GM23338 (cell line): ENCODE data around the gene TLR3. TPM values are rescaled to one million over a fixed set of nuclear protein-coding genes. Genes with fewer than 3 reads are reported as not detected.

Experiments
- ATAC-seq: fragments of 200-7000 bp; cut with Tn5 transposase; 3 replicates; pipeline ENCODE4 v1.9.1; 2020
- DNase-seq: peaks from one replicate; pipeline ENCODE4 v3.0.0-alpha.2; 2015; ENCODE audit warnings: low spot score
- H2AFZ ChIP-seq: fragments of 200-600 bp; sonication (generic); 2 replicates; pipeline ENCODE4 v1.8.0; 2016; ENCODE audit warnings: antibody characterized with exemption, mild to moderate bottlenecking, moderate library complexity
- H3F3A ChIP-seq: fragments of 200-600 bp; sonication (generic); replicated peaks from 2 replicates; pipeline ENCODE4 v1.8.0; 2017; ENCODE audit warnings: antibody characterized with exemption, mixed run types, low read depth
- H3K27ac ChIP-seq: fragments of 200-600 bp; sonication (generic); 2 replicates; pipeline ENCODE4 v1.6.1; 2016; ENCODE audit warnings: low read depth
- H3K27me3 ChIP-seq: fragments of 200-600 bp; sonication (generic); 2 replicates; pipeline ENCODE4 v1.8.0; 2016; ENCODE audit warnings: mild to moderate bottlenecking, mixed run types, moderate library complexity; ENCODE audit not compliant: insufficient read depth
- H3K36me3 ChIP-seq: fragments of 200-600 bp; sonication (generic); 2 replicates; pipeline ENCODE4 v1.8.0; 2016; ENCODE audit warnings: mild to moderate bottlenecking; ENCODE audit not compliant: insufficient read depth
- H3K4me1 ChIP-seq: fragments of 200-600 bp; sonication (generic); 2 replicates; pipeline ENCODE4 v1.8.0; 2016; ENCODE audit warnings: mild to moderate bottlenecking, moderate library complexity; ENCODE audit not compliant: insufficient read depth
- H3K4me2 ChIP-seq: fragments of 200-600 bp; sonication (generic); 2 replicates; pipeline ENCODE4 v1.7.1; 2017; ENCODE audit warnings: mixed run types
- H3K4me3 ChIP-seq: fragments of 200-600 bp; sonication (generic); 2 replicates; pipeline ENCODE4 v1.6.1; 2016; ENCODE audit warnings: mixed run types
- H3K79me2 ChIP-seq: fragments of 200-600 bp; sonication (generic); replicated peaks from 2 replicates; pipeline ENCODE4 v1.8.0; 2017; ENCODE audit warnings: mild to moderate bottlenecking; ENCODE audit not compliant: insufficient read depth
- H3K9me2 ChIP-seq: fragments of 200-600 bp; sonication (generic); 2 replicates; pipeline ENCODE4 v1.8.0; 2017; ENCODE audit not compliant: insufficient read depth
- H4K20me1 ChIP-seq: fragments of 200-600 bp; sonication (generic); replicated peaks from 2 replicates; pipeline ENCODE4 v1.8.0; 2017; ENCODE audit warnings: mild to moderate bottlenecking; ENCODE audit not compliant: insufficient read depth
- H3K27ac Mint-ChIP-seq: 2 replicates; pipeline ENCODE4 v1.8.0; 2020; ENCODE audit warnings: inconsistent platforms, mild to moderate bottlenecking, moderate library complexity, mixed read lengths
- H3K27me3 Mint-ChIP-seq: 3 replicates; pipeline ENCODE4 v1.8.0; 2022; ENCODE audit warnings: low read depth, mild to moderate bottlenecking, moderate library complexity, mixed read lengths, inconsistent platforms; ENCODE audit not compliant: insufficient read depth, poor library complexity
- H3K36me3 Mint-ChIP-seq: 3 replicates; pipeline ENCODE4 v1.8.0; 2021; ENCODE audit warnings: low read depth, mild to moderate bottlenecking, inconsistent platforms, moderate library complexity, mixed read lengths
- H3K4me1 Mint-ChIP-seq: 3 replicates; pipeline ENCODE4 v1.8.0; 2020; ENCODE audit warnings: mild to moderate bottlenecking, inconsistent platforms, mixed read lengths
- H3K4me3 Mint-ChIP-seq: 3 replicates; pipeline ENCODE4 v1.8.0; 2021; ENCODE audit warnings: moderate library complexity, mild to moderate bottlenecking, inconsistent platforms, mixed read lengths
- H3K9me3 Mint-ChIP-seq: 3 replicates; pipeline ENCODE4 v1.8.0; 2020; ENCODE audit warnings: moderate library complexity, mild to moderate bottlenecking, inconsistent platforms, mixed read lengths
- CREB1 ChIP-seq: fragments of 250-450 bp; sonication (Bioruptor Pico); IDR thresholded peaks from 2 replicates; pipeline ENCODE4 v1.5.0; 2020; ENCODE audit warnings: low read depth, mild to moderate bottlenecking, moderate library complexity
- CTCF ChIP-seq, 2 experiments: fragments of 200-600 bp in 1 of 2; sonication (generic) in 1 of 2; conservative IDR thresholded peaks; 2 replicates each; pipeline versions ENCODE4 v1.5.1 to v1.6.1; 2016 to 2017; ENCODE audit warnings: antibody characterized with exemption in 2 of 2, low read depth in 2 of 2, mild to moderate bottlenecking in 2 of 2, moderate library complexity in 1 of 2
- ZNF114 ChIP-seq: fragments of 250-450 bp; sonication (Bioruptor Pico); IDR thresholded peaks from 2 replicates; pipeline ENCODE4 v1.5.0; 2020; ENCODE audit warnings: mild to moderate bottlenecking, moderate library complexity
- polyA plus RNA-seq: library from polyadenylated mRNA; unstranded; fragments of >200 nt; fragmentation: Nextera tagmentation; extraction: Ambion mirVana; gene quantifications from 2 replicates; pipeline ENCODE4 v1.2.1, GENCODE V29; 2016
- small RNA-seq: library from RNA; depleted of rRNA; stranded (forward); fragments of <200 nt; gene quantifications from one replicate; pipeline ENCODE3, GENCODE V24; 2014; ENCODE audit warnings: low replicate concordance
- total RNA-seq: library from RNA; depleted of rRNA; stranded (reverse); fragments of >200 nt; shearing (Covaris generic); gene quantifications from 2 replicates; pipeline ENCODE4 v1.2.3, GENCODE V29; 2014; rRNA removed

The TLR3 gene
- total and polyA plus RNA-seq, 2 experiments from 2014 or later, result 0.32 to 0.38 TPM

DNA sequence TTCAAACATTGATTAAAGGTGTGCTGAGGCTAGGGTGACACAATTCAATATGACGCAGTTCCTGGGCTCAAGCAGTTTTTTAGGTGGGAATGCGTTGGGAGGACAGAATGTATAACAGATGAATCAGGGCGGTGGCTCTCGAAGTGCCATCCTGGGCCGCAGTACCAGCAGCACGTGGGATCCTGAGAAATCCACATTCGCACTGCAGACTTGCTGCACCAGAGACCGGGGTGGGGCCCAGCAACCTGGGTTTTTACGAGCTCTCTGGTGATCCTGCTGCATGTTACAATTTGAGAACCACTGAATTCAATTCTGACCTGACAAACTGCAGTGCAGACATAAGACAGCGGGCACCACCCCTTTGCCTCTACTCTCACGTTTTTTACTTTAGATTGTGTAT is 65.9 kb downstream of the TLR3 start (continued):
- TF ChIP-seq CREB1 (CRISPR knock-in tag) (no peak), CTCF (conservative IDR thresholded peaks at IDR 0.05; ENCODE audit: low read depth in 2 of 2) (no peak)

GRCh38 chr4:186137196-186137794 is 68.3 kb downstream of the TLR3 start:
- no peak overlapping the region for H3K27ac Mint-ChIP-seq
- Histone ChIP-seq H3K4me2 (no peak overlapping the region), H2AFZ (no peak overlapping the region), H3K9me2 (no peaks in the 10 kb centered on the region), H3K36me3 (no peaks in the 10 kb centered on the region), H3F3A (no peaks in the 10 kb centered on the region), H3K79me2 (no peaks in the 10 kb centered on the region), H3K4me3 (no peak overlapping the region), H4K20me1 (no peaks in the 10 kb centered on the region), H3K27me3 (no peaks in the 10 kb centered on the region), H3K4me1 (peaks cover 5% of the 10 kb centered on the region; the same call in 1 of the 2 replicates), H3K27ac (no peak overlapping the region)
- H3K27me3 Mint-ChIP-seq, result peaks cover 5% of the 10 kb centered on the region
- H3K9me3 Mint-ChIP-seq, result no peaks in the 10 kb centered on the region
- H3K4me1 Mint-ChIP-seq, result peaks cover 16% of the 10 kb centered on the region
- peak; percentile 34 for DNase-seq
- no peak overlapping the region for H3K4me3 Mint-ChIP-seq
- TF ChIP-seq CTCF (conservative IDR thresholded peaks at IDR 0.05; ENCODE audit: low read depth in 2 of 2) (peak; percentile 60 to 78), ZNF114 (CRISPR knock-in tag) (no peak)
- no peaks in the 10 kb centered on the region for H3K36me3 Mint-ChIP-seq
- no peak for ATAC-seq

Small RNAs within 50 kb of the gene (small RNA-seq; reads per million reads assigned to genes)
- gene RF00322, result not detected
- not detected for gene RNU4-64P

Other genes starting within 250 kb of the TLR3 start
- gene FAM149A, start 35.5 kb downstream of the TLR3 start, total RNA-seq, result 13.3 and 22.5 TPM in 2 replicates
- 10.8 and 11.6 TPM in 2 replicates for gene FAM149A, start 35.5 kb downstream of the TLR3 start, polyA plus RNA-seq
- gene CYP4V2, start 122.4 kb downstream of the TLR3 start, total RNA-seq, result 3.1 and 3.4 TPM in 2 replicates
- gene CYP4V2, start 122.4 kb downstream of the TLR3 start, polyA plus RNA-seq, result 1.4 and 1.5 TPM in 2 replicates
- gene KLKB1, start 158.4 kb downstream of the TLR3 start, total RNA-seq, result 10.9 and 22.7 TPM in 2 replicates
- 6.2 and 8.6 TPM in 2 replicates for gene KLKB1, start 158.4 kb downstream of the TLR3 start, polyA plus RNA-seq
- gene F11, start 197.0 kb downstream of the TLR3 start, total RNA-seq, result 1.5 and 2.1 TPM in 2 replicates
- gene F11, start 197.0 kb downstream of the TLR3 start, polyA plus RNA-seq, result 0.74 TPM in 1 of 2 replicates, not detected in the other